Measurements from ENCODE around the gene TSHZ2.
"Not testable (repeated sequence)": the region's sequence is repeated elsewhere in the genome, so short reads cannot be mapped to it uniquely, and the experiment has no call there.

The TSHZ2 gene

GRCh38 chr20:53390770-53391169 lies 418.6 kb downstream of the TSHZ2 start:
- no peak for DNase-seq
- intact Hi-C loops (cut with DNase I) = no loop called here

GRCh38 chr20:53394433-53394832 lies 422.3 kb downstream of the TSHZ2 start:
- DNase-seq = no peak
- intact Hi-C loops (cut with DNase I) = no loop called here

- intact Hi-C loops (cut with DNase I) = no loop called here
- no peak for DNase-seq
Observed at GRCh38 chr20:53395188-53395923, 423.2 kb downstream of the TSHZ2 start.

GRCh38 chr20:53399083-53399482 lies 426.9 kb downstream of the TSHZ2 start:
- intact Hi-C loops (cut with DNase I) = no loop called here
- DNase-seq = no peak

GRCh38 chr20:53399592-53400335 lies 427.6 kb downstream of the TSHZ2 start:
- intact Hi-C loops (cut with DNase I) = no loop called here
- no peak for DNase-seq

GRCh38 chr20:53402233-53403005 lies 430.3 kb downstream of the TSHZ2 start:
- intact Hi-C loops (cut with DNase I) = no loop called here
- DNase-seq = no peak

GRCh38 chr20:53403029-53403428 lies 430.9 kb downstream of the TSHZ2 start:
- no peak for DNase-seq
- intact Hi-C loops (cut with DNase I) = no loop called here

- intact Hi-C loops (cut with DNase I) = no loop called here
- DNase-seq = no peak
Observed at GRCh38 chr20:53405139-53405538, 433.0 kb downstream of the TSHZ2 start.

GRCh38 chr20:53406580-53406979 lies 434.4 kb downstream of the TSHZ2 start:
- intact Hi-C loops (cut with DNase I) = no loop called here
- DNase-seq = no peak

- intact Hi-C loops (cut with DNase I) = no loop called here
- DNase-seq = no peak
Observed at GRCh38 chr20:53408691-53409446, 436.7 kb downstream of the TSHZ2 start.

- intact Hi-C loops (cut with DNase I) = no loop called here
- no peak for DNase-seq
Observed at GRCh38 chr20:53409447-53409717, 437.2 kb downstream of the TSHZ2 start.

GRCh38 chr20:53411129-53411528 lies 439.0 kb downstream of the TSHZ2 start:
- intact Hi-C loops (cut with DNase I) = no loop called here
- no peak for DNase-seq

- intact Hi-C loops (cut with DNase I) = no loop called here
- DNase-seq = no peak
Observed at GRCh38 chr20:53411891-53412290, 439.7 kb downstream of the TSHZ2 start.

- DNase-seq = no peak
- intact Hi-C loops (cut with DNase I) = no loop called here
Observed at GRCh38 chr20:53412577-53413185, 440.5 kb downstream of the TSHZ2 start.

- intact Hi-C loops (cut with DNase I) = no loop called here
- no peak for DNase-seq
Observed at GRCh38 chr20:53413186-53413631, 441.1 kb downstream of the TSHZ2 start.

- DNase-seq; intact Hi-C loops (cut with DNase I): not testable (repeated sequence)
Observed at GRCh38 chr20:53413845-53414244, 441.7 kb downstream of the TSHZ2 start.

GRCh38 chr20:53419693-53420460 lies 447.7 kb downstream of the TSHZ2 start:
- intact Hi-C loops (cut with DNase I) = no loop called here

GRCh38 chr20:53421343-53421742 lies 449.2 kb downstream of the TSHZ2 start:
- intact Hi-C loops (cut with DNase I) = no loop called here
- DNase-seq = no peak

More at GRCh38 chr20:53419693-53420460, 447.7 kb downstream of the TSHZ2 start:
- no peak for DNase-seq

Data from head of caudate nucleus (tissue), 42 donors.